Amygdala (tissue), 56 donors: ENCODE data around the gene LAMA3.

ENCODE experiments used
- DNase-seq, 56 donors: peaks; one replicate each; lab custom pipeline; 2025; lab: John Stamatoyannopoulos, UW

The LAMA3 gene

DNA sequence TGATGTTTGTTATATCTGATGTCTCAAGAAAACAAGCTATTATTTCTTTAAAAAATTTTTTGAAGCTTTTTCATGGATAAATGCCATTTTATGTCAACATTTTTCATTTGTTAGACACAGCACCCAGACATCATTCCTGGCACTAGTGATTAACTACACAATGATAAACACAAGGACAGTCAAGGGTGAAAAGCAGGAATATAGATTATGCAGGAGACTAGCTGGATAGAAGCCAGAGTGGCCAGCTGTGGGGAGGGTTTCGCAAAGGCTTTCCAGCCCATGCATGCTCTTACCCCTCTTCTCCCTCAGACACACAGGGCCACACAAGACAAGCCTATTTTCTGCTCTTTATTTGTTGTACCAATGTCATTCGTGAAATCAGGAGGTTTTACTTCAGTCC, 198.2 kb downstream of the LAMA3 start:
- no peak for DNase-seq

DNA sequence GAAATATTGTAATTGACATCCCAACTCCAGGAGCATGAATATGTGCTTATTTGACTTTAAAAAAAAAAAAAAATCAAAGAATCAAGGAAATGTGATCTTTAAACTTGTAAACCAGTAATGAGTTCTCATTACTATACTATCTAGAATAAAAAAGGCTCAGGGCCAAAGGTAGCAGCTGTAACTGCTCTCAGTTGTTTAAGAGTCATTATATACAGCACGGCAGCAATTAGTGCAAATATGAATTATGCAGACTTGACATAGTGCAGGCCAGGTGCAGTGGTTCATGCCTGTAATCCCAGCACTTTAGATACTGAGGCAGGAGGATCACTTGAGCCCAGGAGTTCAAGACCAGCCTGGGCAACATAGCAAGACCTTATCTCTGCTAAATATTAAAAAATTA, 199.6 kb downstream of the LAMA3 start:
- DNase-seq, result no peak

DNA sequence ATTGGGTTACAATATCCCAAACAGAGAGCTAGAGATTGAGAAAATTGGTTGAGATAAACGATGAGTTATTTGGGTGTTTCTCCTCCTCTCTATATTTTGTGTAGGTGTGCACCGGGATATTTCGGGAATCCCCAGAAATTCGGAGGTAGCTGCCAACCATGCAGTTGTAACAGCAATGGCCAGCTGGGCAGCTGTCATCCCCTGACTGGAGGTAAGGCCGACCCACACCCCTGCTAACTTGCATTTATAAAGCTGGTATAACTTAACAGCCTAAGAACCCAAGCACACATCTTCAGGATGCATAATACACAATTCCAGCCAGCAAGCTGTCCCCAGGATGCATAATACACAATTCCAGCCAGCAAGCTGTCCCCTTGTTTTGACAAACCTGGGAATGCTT, 200.7 kb downstream of the LAMA3 start:
- no peak for DNase-seq

DNA sequence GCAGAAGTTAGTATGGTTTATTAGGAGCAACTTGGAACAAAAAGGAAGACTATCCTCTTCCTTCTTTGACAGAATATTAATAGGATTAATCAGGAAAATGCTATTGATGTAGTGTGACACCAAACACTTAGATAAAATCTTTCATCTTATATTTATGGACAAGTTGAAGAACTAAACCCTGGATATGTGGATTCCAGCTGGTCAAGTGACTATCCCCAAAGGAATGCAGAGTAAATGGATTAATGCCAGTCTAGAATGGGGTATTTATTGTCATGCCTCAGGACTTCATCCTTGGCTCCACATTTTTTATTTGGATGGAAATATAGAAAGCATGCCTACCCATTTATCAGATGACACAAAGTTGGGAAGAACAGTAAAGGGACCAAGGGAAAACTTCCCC, 201.3 kb downstream of the LAMA3 start:
- no peak for DNase-seq

DNA sequence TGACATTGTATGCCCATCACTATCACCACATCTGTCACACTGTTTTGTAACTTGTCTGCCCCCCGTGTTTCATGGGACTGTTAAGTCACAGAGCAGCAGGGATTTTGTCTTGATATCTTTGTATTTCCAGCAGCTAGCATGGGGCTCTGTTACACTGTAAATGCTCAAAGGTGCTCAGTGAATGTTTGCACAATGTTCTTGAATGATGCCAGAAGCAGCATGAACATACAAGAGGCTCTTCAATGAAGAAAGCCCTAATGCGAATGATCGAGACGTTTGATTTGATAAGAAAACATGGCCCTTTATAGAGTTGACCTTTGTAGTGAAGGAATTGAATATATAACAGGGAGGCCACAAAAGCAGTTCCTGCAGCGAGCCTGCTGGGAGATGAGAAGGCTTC, 204.4 kb downstream of the LAMA3 start:
- DNase-seq, result no peak

DNA sequence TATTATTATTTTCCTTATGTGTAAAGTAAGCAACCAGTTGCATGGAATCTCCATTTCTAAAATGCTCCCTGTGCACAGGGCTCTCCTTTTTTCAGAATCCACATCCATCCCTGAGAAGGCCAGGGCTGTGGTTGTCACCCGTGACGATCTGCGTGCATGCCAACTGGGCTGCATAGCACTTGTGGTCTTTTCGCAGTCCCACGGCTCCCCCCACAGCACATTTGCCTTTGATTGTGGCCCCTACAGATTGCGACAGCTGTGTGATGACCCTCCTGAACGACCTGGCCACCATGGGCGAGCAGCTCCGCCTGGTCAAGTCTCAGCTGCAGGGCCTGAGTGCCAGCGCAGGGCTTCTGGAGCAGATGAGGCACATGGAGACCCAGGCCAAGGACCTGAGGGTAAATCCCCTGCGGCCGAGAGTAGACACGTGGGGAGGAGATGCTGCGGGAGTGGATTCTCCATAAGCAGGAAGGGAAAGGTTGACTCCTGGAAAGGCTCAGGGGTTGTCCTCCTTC, 205.5 kb downstream of the LAMA3 start:
- DNase-seq, result no peak

DNA sequence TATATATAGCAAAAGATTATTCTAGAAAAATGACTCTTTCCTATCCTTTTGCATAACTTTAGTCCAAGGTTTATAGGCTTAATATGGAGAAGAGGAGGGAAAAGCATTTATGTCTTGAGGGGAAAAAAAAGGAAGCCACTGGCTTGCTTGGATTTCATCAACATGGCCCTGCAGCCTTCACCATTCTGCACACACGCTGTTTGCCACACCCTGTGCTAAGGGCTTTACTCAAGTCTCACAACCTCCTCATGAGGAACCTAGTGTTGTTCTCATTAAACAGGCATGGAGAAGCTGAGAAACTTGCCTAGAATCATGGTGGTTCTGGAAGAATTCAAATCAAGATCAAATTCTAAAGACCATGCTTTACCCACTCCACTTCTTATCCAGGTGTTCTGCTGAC, 208.0 kb downstream of the LAMA3 start:
- no peak for DNase-seq

DNA sequence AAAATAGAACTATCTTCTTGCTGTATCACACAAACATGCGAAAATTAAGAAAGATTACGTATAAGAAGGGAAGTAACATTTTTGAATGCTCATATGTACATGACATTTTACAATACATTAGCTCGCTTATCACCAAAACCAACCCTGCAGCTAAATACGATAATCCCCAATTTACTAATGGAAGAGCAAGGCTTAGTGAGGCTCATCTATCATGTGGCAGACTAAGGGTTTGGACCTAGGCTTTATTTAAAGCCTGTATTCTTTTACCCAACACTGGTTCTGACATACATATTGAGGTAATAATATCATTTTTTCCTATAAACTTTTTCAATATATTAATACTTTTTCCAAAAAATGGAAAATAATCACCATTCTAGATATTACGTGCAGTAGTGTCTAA, 208.5 kb downstream of the LAMA3 start:
- no peak for DNase-seq

DNA sequence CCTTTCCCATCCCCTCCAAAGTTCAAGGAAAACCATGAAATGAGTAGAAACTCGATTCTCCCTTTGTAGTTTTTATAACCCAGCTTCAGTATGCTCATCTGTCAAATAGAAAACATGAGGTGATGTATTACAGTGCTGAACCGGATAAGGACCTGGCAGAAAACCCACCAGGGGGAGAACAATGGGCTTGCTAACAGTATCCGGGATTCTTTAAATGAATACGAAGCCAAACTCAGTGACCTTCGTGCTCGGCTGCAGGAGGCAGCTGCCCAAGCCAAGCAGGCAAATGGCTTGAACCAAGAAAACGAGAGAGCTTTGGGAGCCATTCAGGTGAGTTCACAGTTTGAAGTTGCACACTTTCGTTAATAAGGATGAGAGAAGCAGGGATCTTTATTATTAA, 211.7 kb downstream of the LAMA3 start:
- no peak for DNase-seq

DNA sequence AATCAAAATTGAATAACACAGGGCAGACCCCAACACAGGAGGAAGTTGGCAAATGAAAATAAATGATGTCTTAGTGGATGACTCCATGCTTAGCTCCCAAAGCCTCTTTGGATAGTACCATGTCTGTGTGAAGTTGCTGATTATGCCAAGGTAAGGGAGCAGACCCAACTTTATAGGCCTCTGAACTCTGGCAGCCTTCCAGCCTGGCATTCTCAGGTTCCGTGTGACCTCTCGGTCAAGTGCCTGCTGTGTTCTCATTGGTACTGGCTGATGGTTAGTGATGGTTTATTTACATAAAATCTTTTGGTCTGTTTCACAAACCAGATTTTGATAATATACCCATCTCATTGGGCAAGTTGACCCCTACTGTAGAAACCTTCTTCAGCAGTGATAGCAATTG, 213.1 kb downstream of the LAMA3 start:
- DNase-seq, result no peak

DNA sequence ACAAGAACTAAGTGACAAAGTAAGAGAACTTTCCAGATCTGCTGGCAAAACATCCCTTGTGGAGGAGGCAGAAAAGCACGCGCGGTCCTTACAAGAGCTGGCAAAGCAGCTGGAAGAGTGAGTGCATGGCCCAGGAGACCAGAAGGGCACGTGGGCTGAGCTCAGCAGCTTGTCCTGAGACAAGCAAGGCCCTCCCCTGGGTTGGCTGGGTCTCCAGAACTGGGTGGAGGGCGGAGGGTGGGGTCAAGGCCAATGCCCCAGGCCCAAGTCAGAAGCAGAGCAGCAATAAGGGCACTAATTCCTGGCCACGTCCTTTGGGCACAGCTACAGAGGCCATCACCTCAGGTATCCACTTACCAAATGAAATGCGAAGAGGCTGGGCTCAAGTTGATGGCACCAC, 214.7 kb downstream of the LAMA3 start:
- DNase-seq, result no peak

DNA sequence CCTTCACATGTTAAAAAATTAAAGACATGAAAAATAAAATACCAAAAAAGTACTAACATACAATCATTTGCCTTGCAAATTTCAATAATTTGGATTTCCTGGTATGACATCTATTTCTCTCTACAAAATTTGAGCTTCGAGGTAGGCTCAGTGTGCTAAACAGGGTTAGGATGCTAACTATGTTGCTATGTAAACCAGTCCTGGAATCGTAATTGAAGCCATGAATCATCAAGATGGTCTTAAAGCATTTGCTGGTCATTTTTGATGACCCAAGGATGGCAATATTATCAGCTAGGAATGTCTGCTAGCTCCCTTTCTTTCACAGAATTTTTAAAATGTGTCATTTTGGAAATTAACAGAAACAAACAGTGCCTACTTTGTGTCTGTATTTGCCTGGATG, 217.4 kb downstream of the LAMA3 start:
- DNase-seq, result no peak

DNA sequence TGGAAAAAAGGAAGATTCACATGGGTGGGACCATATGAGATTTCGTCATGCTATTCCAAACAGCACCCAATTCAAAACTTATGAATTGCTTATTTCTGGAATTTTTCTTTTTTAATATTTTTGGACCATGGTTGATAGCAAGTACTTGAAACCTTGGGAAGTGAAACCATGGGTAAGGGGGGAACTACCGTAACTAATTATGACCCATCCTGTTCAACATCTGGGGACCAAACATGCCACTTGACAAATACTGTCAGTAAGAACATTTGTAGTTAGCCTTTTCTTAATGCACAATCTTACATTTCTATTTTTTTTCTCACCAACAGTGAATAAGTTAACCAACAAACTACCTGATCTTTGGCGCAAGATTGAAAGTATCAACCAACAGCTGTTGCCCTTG, 219.6 kb downstream of the LAMA3 start:
- no peak for DNase-seq

DNA sequence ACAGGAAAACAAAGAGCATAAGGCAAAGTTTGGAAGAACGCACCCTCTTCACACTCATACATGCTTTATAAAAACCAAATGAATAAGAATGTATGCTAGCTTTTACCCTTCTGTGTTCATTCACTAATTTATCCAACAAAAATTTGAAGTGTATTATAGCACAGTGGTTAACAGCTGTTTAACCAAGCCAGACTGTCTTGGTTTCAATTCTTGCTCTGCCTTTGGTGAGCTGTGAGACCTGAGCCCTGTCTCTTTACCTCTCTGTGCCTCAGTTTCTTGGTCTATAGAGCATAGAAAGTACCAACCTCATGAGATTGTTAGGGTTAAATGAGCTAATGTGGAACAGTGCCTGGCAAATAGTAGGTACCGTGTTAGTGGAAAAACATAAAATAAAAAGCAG, 220.8 kb downstream of the LAMA3 start:
- no peak for DNase-seq

DNA sequence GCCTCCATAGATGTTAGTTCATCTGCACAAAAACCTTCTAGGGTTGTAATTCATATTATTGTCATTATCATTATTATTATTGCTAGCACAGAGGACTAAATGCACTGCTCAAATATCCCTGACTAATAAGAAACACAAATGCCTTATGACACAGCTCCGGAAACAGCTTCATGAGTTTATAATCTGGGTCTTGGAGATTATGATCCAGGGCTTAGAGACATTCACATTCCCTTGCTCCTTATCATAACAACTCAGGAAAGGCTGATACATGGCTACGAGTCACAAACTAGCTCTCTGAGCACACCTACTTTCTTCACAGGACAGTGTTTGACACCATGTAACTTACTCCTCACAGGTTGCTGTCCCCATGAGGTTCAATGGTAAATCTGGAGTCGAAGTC, 223.1 kb downstream of the LAMA3 start:
- DNase-seq, result no peak

DNA sequence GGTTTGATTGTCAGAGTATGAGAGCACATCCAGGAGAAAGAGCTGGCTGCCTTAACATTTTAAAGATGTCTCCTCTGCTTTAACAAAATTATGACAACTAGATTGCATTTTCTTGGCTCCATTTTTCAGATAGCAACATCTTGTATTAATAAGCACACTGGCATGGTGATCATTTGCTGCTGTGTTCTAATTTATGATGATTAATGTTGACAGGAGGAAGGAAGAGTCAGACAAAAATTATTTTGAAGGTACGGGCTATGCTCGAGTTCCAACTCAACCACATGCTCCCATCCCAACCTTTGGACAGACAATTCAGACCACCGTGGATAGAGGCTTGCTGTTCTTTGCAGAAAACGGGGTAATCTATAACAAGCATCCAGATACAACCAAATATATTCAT, 227.1 kb downstream of the LAMA3 start:
- DNase-seq, result no peak

DNA sequence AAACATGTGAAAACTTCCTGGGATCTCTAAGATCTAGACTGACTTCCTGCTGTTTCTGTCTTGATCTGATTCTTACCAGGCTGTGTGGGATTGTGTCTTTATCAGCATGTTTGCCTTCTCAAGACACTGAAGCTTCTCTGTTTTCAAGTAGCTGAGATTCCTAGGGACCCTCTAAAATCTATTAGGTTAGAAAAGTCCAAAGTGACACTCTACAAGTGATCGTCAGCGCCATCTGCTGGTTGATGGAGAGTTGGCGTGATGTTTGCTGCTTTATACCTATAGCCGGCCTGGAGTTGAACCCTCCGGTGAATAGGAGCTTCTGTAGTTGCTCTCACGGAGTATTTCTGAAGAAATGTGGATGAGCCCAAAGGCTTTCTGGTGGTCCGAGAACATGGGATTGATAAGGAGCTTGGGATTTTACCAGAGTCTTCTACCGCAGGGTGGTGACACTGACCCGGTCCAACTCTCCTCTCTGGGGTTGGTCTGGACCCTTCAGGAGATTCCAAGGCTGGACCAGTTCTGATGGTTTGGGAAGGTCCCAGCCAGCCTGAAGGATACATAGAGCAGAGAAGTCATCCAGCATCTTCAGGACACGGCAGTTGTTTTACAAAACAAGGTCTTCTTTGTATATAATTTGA, 229.3 kb downstream of the LAMA3 start:
- peak in 38 of 56 donors; percentile 2 to 80 (median 19) for DNase-seq

DNA sequence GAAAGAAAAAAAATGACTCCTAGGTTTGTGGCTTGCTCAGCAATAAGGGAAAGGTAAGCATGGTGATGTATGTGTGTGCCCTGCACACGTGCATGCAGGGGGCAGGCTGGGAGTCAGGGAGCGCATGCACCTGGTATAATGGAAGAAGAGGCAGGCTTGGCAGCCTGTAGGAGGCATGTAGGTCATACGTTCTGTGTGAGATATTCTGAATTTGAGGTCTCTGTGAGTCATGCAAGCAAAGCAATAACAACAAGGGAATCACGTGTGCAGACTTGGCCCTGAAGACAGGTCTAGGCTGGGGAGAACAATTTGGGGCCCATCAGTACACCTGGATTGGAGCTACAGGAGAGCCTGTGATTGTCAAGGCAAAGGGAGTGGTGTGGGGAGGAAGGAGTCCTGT, 230.8 kb downstream of the LAMA3 start:
- DNase-seq, result no peak

DNA sequence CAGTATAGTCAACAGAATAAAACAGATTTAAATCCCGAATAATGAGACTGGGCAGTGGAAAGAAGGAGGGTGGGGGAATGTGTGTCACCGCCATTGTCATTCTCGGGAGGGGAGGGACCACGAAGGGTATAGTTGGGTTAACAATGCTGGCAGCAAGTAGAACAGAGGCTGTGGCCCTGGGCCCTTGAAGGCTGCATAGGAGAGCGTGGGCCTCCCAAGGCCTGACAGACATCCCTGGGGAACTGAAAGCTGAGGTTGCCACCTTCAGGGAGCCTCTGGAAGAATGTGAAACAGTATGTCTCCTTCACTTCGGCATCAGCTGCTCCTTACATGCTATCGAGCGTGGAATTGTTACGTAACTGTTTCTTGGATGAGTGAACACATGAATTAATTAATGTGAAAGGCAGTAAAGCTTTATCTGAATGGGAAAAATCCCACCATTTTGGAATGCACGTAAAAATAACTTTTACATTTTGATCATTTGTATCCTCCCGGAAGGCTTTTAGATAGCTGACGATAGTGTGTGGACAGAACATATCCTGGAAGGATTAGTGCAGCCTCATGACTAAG, 232.5 kb downstream of the LAMA3 start:
- no peak for DNase-seq

DNA sequence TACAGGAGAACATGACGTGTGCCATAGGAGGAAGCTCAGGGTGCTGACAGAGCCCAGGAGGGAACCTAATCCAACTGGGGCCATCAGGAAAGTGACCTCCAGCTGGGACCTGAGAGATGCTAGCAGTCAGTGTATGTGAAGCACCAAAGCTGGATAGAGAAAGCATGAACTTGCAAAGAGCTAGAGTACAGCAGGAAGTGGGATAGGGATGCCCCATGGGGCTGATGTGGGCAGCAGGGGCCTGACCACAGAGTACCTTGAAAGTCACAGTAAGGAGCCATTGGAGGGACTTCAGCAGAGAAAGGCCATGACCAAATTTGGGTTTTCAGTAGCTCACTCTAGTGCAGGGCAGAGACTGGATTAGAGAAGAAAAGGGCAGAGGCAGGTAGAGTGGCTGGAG, 233.7 kb downstream of the LAMA3 start:
- no peak for DNase-seq

DNA sequence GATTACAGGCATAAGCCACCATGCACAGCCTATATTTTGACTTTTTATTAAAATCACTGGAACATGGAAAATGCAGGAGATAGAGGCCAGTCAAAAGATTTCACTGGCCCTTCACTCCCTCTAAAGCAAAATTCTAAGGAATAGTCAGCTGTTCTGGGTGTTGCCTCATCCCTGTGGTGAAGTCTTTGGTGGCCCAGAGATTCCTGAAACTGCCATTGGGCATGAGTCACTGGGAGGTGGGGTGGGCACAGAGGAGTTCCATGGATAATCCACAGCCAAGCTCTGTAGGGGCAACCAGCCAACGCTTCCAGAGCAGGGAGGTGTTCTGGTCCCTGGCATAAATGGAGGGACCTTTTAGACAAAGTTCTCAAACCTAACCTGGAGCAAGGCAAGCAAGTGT, 235.6 kb downstream of the LAMA3 start:
- peak in 1 of 56 donors; percentile 27 for DNase-seq

DNA sequence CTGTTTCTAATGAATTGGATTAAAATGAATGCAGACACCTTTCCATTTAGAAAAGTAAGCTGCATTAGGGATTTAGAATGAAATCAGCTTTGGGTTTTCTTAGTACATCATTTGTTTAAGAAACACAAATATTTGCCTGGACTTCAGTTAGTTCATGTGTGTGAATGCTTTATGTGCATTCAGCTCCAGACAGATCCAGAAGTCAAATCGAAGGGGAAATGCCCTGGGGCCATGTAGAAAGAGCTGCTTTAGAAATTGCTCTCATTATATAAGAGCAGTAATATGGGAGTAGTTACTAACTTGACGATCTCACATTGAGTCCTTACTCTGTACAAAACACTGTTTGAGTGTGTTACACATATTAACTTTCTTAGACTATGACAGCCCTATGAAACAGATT, 237.3 kb downstream of the LAMA3 start:
- DNase-seq, result no peak
